T-helper 1 cell treated with Interleukin-12 subunit alpha and Interleukin-12 subunit beta and Interleukin-4 antibody, amounts not matched to agents 30 ng/mL and 1 ng/mL, for 36 hours (primary cell): ENCODE results near the gene SHLD1. TPM values are rescaled to one million over a fixed set of nuclear protein-coding genes. Genes with fewer than 3 reads are reported as not detected.
"Not testable (repeated sequence)": the region's sequence is repeated elsewhere in the genome, so short reads cannot be mapped to it uniquely, and the experiment has no call there.

Experiments used
- intact Hi-C: fragments of 100-400 bp; cut with micrococcal nuclease; formaldehyde crosslinking; loops from one replicate; pipeline ENCODE4 v1.15.1; 2024
- total RNA-seq: library from RNA; stranded (reverse); gene quantifications from 2 replicates; pipeline ENCODE4 v1.2.3, GENCODE V29; 2022

The SHLD1 gene
- 11.4 and 12.5 TPM in 2 replicates for total RNA-seq

- intact Hi-C loops, result loop anchor here (1.0 kb wide), 6 partner anchors 10 to 221 kb away; partner anchors contain the start of genes MCM8 and TRMT6
Observed at GRCh38 chr20:5749952-5750779, at the start of gene SHLD1. TSS of gene SHLD1 (plus strand) at chr20:5750401. CDS start at chr20:5772866, 22,465 bp downstream.

DNA sequence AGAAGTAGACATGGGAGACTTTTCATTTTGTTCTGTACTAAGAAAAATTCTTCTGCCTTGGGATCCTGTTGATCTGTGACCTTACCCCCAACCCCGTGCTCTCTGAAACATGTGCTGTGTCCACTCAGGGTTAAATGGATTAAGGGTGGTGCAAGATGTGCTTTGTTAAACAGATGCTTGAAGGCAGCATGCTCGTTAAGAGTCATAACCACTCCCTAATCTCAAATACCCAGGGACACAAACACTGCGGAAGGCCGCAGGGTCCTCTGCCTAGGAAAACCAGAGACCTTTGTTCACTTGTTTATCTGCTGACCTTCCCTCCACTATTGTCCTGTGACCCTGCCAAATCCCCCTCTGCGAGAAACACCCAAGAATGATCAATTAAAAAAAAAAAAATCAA, 47.9 kb upstream of the SHLD1 start:
- intact Hi-C loops, result not testable (repeated sequence)

DNA sequence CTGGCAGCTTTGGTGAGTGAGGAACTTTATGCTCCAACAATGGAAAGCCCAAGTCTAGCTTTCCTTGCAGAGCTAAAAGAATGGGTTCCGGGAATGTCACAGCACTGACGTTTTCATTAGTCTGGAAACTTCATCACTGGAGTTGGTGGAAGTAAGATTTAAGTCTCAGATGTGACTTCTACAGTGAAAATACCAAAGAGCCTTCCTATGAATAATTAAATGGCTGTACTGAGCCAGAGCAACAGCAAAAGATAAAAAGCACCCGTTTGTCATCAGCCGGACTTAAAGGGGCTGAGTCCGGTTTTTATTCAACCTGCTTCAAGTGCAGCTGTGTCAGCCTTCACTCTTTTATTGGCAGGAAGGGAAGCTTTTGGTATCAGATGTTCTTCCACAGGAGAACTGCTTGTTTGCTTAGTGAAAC, 46.5 kb upstream of the SHLD1 start:
- intact Hi-C loops, result no loop called here

- intact Hi-C loops, result no loop called here
Observed at GRCh38 chr20:5705827-5706226, 44.4 kb upstream of the SHLD1 start.

- intact Hi-C loops, result no loop called here
Observed at GRCh38 chr20:5706797-5707196, 43.4 kb upstream of the SHLD1 start.

GRCh38 chr20:5710551-5710950, 39.6 kb upstream of the SHLD1 start:
- intact Hi-C loops, result no loop called here

GRCh38 chr20:5714261-5715041, 35.8 kb upstream of the SHLD1 start:
- intact Hi-C loops, result loop anchor here (1.0 to 2.0 kb wide), 2 partner anchors 36 to 74 kb away; partner anchors contain the start of gene SHLD1

GRCh38 chr20:5715071-5715841, 34.9 kb upstream of the SHLD1 start:
- intact Hi-C loops, result loop anchor here (2.0 kb wide), 1 partner anchor 74 kb away; no protein-coding TSS in a partner anchor

- intact Hi-C loops, result no loop called here
Observed at GRCh38 chr20:5716953-5717352, 33.2 kb upstream of the SHLD1 start.

DNA sequence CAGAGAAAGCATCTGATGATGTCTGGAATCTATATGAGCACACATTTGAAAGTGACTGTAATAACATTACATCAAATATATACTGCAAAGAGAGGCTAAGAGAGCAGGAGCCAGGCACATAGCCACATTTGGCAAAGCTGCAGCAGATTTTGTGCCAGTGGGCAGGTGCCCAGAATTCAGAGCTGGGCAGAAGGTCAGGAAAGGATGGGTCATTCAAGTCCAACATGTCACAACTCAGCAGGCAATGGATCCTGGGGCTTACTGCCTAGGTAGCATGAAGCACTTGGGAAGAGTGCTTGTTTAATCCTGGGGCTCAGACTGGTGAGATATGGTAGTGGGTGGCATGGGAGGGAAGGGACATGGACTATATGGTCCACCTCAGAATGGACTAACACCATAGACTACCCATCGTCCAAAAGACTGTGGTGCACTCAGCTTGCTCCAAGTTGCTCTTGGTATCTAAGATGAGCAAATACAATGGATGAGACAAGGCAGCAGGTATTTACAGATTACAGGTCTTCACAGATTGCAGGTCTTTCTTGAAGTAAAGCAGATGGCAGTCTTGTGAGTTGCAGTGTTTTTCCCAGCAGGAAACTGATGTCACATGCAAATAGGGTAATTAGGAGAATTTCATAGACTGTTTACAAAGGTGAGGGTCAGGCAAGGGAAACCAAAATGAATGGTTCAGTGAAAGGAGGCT, 31.2 kb upstream of the SHLD1 start:
- intact Hi-C loops, result no loop called here

DNA sequence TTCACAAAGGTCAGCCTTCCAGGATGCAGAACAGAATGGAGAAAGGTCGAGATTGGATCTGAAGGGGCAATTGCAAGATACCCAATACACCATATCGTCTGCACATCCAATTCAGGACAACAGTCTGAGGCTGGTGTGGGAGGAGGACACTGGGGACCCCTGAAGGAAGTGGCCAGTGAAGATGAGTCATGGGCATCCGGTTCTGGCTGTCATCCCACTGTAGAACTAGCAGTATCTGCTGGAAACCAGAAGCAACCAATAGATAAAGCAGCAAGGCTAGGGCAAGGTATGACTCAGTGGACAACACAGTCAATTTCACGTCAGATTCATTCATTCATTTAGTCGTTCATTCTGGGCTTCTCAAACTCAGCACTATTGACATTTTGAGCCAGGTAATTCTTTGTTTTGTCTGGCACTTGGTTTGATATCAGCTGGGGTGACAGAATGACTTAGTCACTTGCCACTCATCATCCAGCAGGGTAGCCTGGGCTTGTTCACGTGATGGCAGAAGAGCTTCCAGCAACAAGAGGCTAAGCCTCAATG, 30.3 kb upstream of the SHLD1 start:
- intact Hi-C loops, result no loop called here

DNA sequence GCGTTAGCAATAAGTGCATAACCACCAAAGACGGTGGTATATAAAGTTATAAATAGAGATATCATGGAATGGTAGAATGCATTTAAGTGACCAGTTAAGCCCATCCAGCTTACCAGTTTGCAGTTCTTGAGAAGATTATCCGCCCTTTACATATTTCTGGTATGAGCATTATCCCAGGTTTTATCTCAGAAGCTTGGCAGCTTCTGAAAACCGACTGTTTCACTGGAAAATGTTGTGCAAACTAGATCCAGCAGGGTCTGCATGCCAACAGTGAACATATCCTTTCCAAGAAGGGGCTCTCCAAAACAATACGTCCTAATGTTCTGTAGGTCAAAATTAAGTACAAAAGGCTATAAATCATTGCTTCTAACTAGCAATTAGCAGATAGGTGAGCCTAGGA, 29.5 kb upstream of the SHLD1 start:
- intact Hi-C loops, result no loop called here

DNA sequence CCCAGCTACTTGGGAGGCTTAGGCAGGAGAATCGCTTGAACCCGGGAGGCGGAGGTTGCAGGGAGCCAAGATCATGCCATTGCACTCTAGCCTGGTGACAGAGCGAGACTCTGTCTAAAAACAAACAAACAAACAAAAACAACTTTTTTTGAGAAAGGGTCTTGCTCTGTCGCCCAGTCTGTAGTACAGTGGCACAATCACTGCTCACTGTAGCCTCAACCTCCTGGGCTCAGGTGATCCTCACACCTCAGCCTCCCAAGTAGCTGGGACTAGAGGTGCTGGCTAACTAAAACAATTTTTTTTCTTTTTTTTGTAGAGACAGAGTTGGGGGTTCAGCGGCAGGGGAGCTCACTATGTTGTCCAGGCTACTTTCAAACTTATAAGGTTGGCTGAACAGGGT, 28.8 kb upstream of the SHLD1 start:
- intact Hi-C loops, result not testable (repeated sequence)

GRCh38 chr20:5722927-5723326, 27.3 kb upstream of the SHLD1 start:
- intact Hi-C loops, result no loop called here

DNA sequence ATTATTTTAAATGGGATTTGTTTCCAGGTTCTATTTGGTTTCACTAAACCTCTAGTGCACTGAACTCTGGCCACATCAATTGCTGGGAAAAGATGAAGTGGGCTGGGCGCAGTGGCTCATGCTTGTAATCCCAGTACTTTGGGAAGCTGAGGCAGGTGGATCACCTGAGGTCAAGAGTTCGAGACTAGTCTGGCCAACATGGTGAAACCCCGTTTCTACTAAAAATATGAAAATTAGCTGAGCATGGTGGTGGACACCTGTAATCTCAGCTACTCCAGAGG, 25.1 kb upstream of the SHLD1 start:
- intact Hi-C loops, result not testable (repeated sequence)

GRCh38 chr20:5727018-5727515, 23.1 kb upstream of the SHLD1 start:
- intact Hi-C loops, result no loop called here

DNA sequence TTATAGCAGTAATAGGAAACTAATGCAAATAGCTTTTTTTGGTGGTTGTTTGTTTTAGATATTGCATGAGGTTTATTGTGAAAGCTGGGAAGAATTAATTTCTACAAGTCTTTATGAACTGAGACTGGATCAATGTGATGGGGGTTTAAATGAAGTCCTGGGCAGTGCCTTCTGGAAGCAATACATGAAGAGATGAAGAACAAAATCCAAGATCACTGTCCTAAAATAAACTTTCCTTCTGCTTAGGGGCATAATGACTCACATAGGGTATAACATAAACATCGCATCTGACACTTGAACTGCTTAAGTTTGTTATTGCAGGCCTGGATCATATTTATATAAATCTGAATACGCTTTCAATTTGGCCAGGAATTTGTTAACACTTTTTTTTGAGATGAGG, 20.9 kb upstream of the SHLD1 start:
- intact Hi-C loops, result no loop called here

GRCh38 chr20:5730131-5730530, 20.1 kb upstream of the SHLD1 start:
- intact Hi-C loops, result no loop called here

GRCh38 chr20:5731753-5732366, 18.3 kb upstream of the SHLD1 start:
- intact Hi-C loops, result no loop called here

DNA sequence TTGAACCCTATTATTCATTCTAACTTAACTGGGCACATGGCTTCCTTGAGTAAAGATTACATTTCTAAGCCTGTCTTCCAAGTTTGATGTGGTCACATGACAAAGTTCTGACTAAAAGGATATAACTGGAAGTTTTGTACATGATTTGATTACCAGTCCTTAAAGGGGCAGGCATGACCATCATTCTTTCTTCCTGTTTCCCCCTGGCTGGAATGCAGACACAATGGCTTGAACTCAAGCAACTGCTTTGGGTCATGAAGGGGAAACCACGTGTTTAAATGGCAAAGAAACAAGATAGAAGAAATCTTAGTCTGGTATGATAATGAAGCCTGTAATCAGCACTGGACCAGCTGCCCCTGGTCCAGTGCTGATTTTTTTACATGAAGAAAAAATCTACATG, 15.6 kb upstream of the SHLD1 start:
- intact Hi-C loops, result no loop called here
